ENCODE data around the gene MAP3K5.

- TF ChIP-seq, protein P1, sequence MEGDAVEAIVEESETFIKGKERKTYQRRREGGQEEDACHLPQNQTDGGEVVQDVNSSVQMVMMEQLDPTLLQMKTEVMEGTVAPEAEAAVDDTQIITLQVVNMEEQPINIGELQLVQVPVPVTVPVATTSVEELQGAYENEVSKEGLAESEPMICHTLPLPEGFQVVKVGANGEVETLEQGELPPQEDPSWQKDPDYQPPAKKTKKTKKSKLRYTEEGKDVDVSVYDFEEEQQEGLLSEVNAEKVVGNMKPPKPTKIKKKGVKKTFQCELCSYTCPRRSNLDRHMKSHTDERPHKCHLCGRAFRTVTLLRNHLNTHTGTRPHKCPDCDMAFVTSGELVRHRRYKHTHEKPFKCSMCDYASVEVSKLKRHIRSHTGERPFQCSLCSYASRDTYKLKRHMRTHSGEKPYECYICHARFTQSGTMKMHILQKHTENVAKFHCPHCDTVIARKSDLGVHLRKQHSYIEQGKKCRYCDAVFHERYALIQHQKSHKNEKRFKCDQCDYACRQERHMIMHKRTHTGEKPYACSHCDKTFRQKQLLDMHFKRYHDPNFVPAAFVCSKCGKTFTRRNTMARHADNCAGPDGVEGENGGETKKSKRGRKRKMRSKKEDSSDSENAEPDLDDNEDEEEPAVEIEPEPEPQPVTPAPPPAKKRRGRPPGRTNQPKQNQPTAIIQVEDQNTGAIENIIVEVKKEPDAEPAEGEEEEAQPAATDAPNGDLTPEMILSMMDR (IDR thresholded peaks at IDR 0.05) = no peak
- no peak for TF ChIP-seq EP300 (IDR thresholded peaks at IDR 0.05)
These were observed 88.9 kb downstream of the MAP3K5 start for GRCh38 chr6:136703331-136703865.
